Glutamatergic neuron (in vitro differentiated cells): ENCODE measurements around the gene CHCHD5. TPM values are rescaled to one million over a fixed set of nuclear protein-coding genes. Genes with fewer than 3 reads are reported as not detected.
A peak's percentile ranks its signal among the peaks of the same experiment; 100 is the strongest.

ENCODE experiments used
- DNase-seq: peaks from one replicate; pipeline ENCODE4 v3.0.0; 2022
- H3K27ac Mint-ChIP-seq: one replicate; pipeline ENCODE4 v1.8.0; 2020; ENCODE audit warnings: mild to moderate bottlenecking, mixed read lengths, inconsistent platforms; ENCODE audit not compliant: unreplicated experiment
- H3K27me3 Mint-ChIP-seq: one replicate; pipeline ENCODE4 v1.8.0; 2020; ENCODE audit warnings: mild to moderate bottlenecking, moderate library complexity, mixed read lengths, inconsistent platforms; ENCODE audit not compliant: unreplicated experiment
- H3K36me3 Mint-ChIP-seq: one replicate; pipeline ENCODE4 v1.8.0; 2020; ENCODE audit warnings: mild to moderate bottlenecking, mixed read lengths, inconsistent platforms; ENCODE audit not compliant: unreplicated experiment
- H3K4me1 Mint-ChIP-seq: one replicate; pipeline ENCODE4 v1.8.0; 2020; ENCODE audit warnings: mild to moderate bottlenecking, low read depth, mixed read lengths, inconsistent platforms; ENCODE audit not compliant: unreplicated experiment
- H3K4me3 Mint-ChIP-seq: one replicate; pipeline ENCODE4 v1.8.0; 2020; ENCODE audit warnings: mild to moderate bottlenecking, mixed read lengths, inconsistent platforms; ENCODE audit not compliant: unreplicated experiment
- H3K9me3 Mint-ChIP-seq: one replicate; pipeline ENCODE4 v1.8.0; 2020; ENCODE audit warnings: mild to moderate bottlenecking, moderate library complexity, mixed read lengths, inconsistent platforms; ENCODE audit not compliant: unreplicated experiment
- total RNA-seq: library from RNA; stranded (reverse); fragmentation: NEBNext Ultra II Directional; extraction: Animal tissue kit (Norgen Biotek cat#: 25700); gene quantifications from one replicate; pipeline ENCODE4 v1.2.1, GENCODE V29; 2021; ENCODE audit not compliant: unreplicated experiment
- TF ChIP-seq, protein P1 (sequence below): fragments of 200-600 bp; sonication (generic); IDR thresholded peaks from one replicate; pipeline ENCODE4 v1.5.0; 2021; ENCODE audit not compliant: partially characterized antibody, unreplicated experiment

Gene CHCHD5
- total RNA-seq, 1 donor from 2014 or later: 24.4 TPM

DNA sequence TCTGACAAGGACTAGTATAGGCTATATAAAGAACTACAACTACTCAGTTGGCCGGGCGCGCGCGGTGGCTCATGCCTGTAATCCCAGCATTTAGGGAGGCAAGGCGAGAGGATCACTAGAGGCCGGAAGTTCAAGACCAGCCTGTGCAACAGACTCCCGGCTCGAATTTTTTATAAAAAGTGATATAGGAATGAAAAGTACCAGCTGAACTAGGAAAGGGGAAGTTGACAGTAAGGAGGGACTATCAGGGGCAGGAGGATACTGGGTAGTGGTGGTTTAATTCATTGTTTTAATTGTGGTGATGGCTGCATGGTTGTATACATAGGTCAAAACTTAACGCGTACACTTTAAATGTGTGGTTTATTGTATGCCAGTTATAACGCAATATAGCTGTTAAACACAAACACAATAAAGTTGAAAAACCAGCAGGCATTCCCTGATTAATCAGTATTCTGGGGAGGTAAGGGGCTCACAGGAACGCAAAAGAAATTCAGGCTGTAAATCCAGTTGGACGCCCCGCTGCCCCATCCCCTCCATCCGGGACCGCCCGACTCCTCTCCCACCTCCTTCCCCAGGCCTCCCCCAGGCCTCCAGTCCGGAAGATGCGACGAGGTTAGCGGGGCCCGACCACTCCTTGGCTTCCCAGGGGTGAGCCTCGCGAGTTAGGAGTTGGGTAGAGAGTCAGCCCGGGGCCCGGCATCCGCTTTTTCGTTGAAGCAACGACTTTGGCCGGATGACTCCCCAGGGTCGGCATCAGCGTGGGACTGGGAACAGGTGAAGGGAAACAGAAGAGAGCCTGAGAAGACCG is 42.9 kb upstream of the CHCHD5 start:
- H3K4me1 Mint-ChIP-seq: no peaks in the 10 kb centered on the region
- H3K36me3 Mint-ChIP-seq: no peaks in the 10 kb centered on the region
- H3K27ac Mint-ChIP-seq: peak overlapping the region; percentile 94
- peaks cover 9% of the 10 kb centered on the region for H3K9me3 Mint-ChIP-seq
- peak; percentile 78 for DNase-seq
- TF ChIP-seq, protein P1, sequence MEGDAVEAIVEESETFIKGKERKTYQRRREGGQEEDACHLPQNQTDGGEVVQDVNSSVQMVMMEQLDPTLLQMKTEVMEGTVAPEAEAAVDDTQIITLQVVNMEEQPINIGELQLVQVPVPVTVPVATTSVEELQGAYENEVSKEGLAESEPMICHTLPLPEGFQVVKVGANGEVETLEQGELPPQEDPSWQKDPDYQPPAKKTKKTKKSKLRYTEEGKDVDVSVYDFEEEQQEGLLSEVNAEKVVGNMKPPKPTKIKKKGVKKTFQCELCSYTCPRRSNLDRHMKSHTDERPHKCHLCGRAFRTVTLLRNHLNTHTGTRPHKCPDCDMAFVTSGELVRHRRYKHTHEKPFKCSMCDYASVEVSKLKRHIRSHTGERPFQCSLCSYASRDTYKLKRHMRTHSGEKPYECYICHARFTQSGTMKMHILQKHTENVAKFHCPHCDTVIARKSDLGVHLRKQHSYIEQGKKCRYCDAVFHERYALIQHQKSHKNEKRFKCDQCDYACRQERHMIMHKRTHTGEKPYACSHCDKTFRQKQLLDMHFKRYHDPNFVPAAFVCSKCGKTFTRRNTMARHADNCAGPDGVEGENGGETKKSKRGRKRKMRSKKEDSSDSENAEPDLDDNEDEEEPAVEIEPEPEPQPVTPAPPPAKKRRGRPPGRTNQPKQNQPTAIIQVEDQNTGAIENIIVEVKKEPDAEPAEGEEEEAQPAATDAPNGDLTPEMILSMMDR: no peak
- no peak overlapping the region for H3K4me3 Mint-ChIP-seq
- H3K27me3 Mint-ChIP-seq: peaks cover 3% of the 10 kb centered on the region

DNA sequence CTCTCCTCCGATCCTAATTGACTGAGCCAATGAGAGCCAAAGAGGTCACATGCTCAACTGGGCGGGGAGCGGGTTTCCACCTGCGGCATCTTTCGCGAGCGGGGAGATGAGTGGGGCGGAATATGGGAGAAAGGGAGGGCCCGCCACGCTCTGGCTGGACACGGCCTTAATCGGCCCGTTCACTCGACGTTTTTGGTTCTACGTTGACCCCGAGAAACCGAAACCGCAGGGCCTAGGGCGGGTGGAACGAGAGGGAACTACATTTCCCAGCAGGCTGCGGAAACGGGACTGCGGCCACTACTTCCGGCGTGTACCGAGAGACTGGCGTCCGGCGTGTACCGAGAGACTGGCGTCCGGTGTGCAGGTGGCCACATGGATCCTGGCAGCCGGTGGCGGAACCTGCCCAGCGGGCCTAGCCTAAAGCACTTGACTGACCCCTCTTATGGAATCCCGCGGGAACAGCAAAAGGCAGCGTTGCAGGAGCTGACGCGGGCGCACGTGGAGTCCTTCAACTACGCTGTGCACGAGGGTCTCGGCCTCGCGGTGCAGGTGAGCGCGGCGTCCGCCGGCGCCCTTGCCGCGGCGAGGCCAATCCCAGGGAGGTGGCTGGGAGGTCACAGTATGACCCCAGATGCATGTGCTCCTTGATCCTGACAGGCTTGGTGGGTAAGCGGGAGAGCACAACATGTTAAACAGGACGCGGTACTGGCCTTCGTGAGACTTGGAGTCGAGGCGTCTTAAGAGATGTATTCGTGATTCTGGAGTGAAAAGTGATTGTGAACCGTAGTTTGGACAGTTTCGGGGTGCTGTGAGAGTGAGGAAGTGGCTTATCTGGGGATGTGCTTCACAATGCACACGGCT is 42.1 kb upstream of the CHCHD5 start, which contains the start of gene POLR1B:
Gene POLR1B (plus strand): TSS at position 343 of the 861 bp plus-strand sequence. CDS start 30 bp downstream, at position 373.
- peaks cover 3% of the 10 kb centered on the region for H3K27me3 Mint-ChIP-seq
- DNase-seq: peak; percentile 85
- peaks cover 6% of the 10 kb centered on the region for H3K9me3 Mint-ChIP-seq
- no peak within 1 kb of the TSS for H3K4me3 Mint-ChIP-seq
- no peaks in the 10 kb centered on the region for H3K36me3 Mint-ChIP-seq
- H3K27ac Mint-ChIP-seq: peak within 1 kb of the TSS; percentile 94
- H3K4me1 Mint-ChIP-seq: no peaks in the 10 kb centered on the region
- TF ChIP-seq, protein P1: no peak

DNA sequence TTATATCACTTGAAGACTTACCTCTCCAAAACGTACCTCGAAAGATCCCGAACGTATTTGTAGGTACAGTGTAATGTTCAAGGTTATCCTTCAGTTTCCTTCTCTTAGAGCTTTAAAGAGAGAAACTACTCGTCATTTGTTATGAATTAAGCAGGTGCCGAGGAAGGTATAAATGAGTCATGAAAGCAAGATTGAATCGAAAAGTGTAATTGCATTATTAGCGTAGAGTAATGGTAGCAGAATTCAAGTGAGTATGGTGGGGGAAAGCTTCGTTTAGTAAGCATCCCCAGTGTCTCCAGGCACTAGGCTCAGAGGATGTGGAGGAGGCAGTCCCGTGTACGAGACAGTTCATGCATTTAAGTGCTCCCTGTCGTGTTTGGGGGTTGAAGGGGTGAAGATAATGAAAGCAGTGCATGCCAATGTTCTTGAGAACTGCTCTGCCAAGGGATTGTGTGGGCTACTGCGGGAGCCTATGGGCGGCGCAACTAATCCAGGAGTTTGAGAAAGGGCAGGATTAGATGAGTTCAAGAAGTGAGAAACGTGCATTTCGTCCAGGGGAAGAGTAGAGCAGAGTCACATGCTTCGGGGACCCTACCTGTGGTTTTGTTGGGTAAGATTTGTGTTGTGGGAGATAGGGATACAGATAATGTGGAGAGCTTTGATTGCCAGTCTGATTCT is 41.3 kb upstream of the CHCHD5 start:
- H3K27me3 Mint-ChIP-seq: peaks cover 3% of the 10 kb centered on the region
- H3K4me1 Mint-ChIP-seq: no peaks in the 10 kb centered on the region
- DNase-seq: no peak
- H3K36me3 Mint-ChIP-seq: no peaks in the 10 kb centered on the region
- peaks cover 6% of the 10 kb centered on the region for H3K9me3 Mint-ChIP-seq
- no peak overlapping the region for H3K27ac Mint-ChIP-seq
- TF ChIP-seq, protein P1: no peak
- H3K4me3 Mint-ChIP-seq: no peak overlapping the region

DNA sequence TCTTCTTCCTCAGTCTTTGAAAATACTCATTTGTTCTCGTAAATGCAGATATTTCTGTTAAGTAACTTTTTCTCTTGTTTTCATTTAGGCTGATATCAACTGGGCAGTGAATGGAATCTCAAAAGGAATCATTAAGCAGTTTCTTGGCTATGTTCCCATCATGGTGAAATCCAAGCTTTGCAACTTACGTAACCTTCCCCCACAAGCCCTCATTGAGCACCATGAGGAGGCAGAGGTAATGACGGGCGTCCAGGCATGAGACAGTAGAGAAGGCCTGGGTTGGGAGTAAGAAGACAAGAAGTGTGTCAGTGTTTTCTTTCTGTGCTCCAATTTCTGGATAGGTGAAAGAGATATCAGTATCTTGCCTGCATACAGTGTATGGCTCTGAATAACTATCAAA is 37.1 kb upstream of the CHCHD5 start:
- Mint-ChIP-seq H3K36me3 (no peaks in the 10 kb centered on the region), H3K27ac (no peak overlapping the region), H3K4me3 (no peak overlapping the region), H3K4me1 (no peaks in the 10 kb centered on the region), H3K9me3 (no peaks in the 10 kb centered on the region), H3K27me3 (no peaks in the 10 kb centered on the region)
- TF ChIP-seq, protein P1: no peak
- DNase-seq: no peak
